Measurements from ENCODE around the gene GTF3C5. TPM values are rescaled to one million over a fixed set of nuclear protein-coding genes. Genes with fewer than 3 reads are reported as not detected.

The GTF3C5 gene
- total RNA-seq, 1 donor from 2014 or later = 46.4 TPM

DNA sequence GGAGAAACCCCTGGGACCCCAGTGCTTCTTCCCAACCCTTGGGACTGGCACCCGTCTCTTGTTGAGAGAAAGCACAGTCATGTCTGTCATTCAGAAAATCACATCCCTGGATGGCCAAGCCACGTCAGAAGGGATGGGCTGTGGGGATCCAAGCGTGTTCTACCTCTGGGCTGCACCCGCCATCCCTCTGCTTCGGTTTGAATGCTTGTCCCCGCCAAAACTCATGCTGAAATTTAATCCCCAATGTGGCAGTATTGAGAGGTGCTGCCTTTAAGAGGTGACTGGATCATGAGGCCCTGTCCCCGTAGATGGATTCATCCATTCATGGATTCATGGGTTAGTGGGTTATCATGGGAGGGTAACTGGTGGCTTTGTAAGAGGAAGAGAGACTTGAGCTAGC, 58.0 kb downstream of the GTF3C5 start:
- no peak overlapping the region for H3K9ac ChIP-seq (ENCODE audit: low read length)
- no peak overlapping the region for H3K27ac ChIP-seq (ENCODE audit: low read depth, low read length)
- H3K4me3 ChIP-seq (ENCODE audit: insufficient read depth, low read depth, low read length) = no peak overlapping the region
- Mint-ChIP-seq H3K4me1 (ENCODE audit: low read depth, unreplicated experiment) (no peaks in the 10 kb centered on the region), H3K4me3 (ENCODE audit: unreplicated experiment) (no peak overlapping the region), H3K9me3 (ENCODE audit: unreplicated experiment) (no peaks in the 10 kb centered on the region), H3K27me3 (ENCODE audit: low read depth, unreplicated experiment) (no peaks in the 10 kb centered on the region), H3K36me3 (ENCODE audit: low read depth, unreplicated experiment) (peaks cover 4% of the 10 kb centered on the region), H3K27ac (ENCODE audit: unreplicated experiment) (no peak overlapping the region)
- DNase-seq (ENCODE audit: low read depth) (no peak), FAIRE-seq (no peak)
- no peak overlapping the region for H3K4me2 ChIP-seq (ENCODE audit: low read length)
- no peaks in the 10 kb centered on the region for H3K9me3 ChIP-seq (ENCODE audit: insufficient read depth, low read depth, low read length)
- H2AFZ ChIP-seq (ENCODE audit: low read depth, low read length) = no peak overlapping the region
- no peaks in the 10 kb centered on the region for H3K4me1 ChIP-seq (ENCODE audit: insufficient read depth, low read length)
- TF ChIP-seq, protein P1, sequence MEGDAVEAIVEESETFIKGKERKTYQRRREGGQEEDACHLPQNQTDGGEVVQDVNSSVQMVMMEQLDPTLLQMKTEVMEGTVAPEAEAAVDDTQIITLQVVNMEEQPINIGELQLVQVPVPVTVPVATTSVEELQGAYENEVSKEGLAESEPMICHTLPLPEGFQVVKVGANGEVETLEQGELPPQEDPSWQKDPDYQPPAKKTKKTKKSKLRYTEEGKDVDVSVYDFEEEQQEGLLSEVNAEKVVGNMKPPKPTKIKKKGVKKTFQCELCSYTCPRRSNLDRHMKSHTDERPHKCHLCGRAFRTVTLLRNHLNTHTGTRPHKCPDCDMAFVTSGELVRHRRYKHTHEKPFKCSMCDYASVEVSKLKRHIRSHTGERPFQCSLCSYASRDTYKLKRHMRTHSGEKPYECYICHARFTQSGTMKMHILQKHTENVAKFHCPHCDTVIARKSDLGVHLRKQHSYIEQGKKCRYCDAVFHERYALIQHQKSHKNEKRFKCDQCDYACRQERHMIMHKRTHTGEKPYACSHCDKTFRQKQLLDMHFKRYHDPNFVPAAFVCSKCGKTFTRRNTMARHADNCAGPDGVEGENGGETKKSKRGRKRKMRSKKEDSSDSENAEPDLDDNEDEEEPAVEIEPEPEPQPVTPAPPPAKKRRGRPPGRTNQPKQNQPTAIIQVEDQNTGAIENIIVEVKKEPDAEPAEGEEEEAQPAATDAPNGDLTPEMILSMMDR (IDR thresholded peaks at IDR 0.05; ENCODE audit: insufficient read depth, low read depth, low read length) = no peak
- TF ChIP-seq EZH2 (IDR thresholded peaks at IDR 0.05; ENCODE audit: insufficient read depth, low read length) = no peak
- no peaks in the 10 kb centered on the region for H3K36me3 ChIP-seq (ENCODE audit: insufficient read depth, low read length)
- no peaks in the 10 kb centered on the region for H4K20me1 ChIP-seq (ENCODE audit: insufficient read depth, low read length)
- H3K79me2 ChIP-seq (ENCODE audit: insufficient read depth, low read length) = no peaks in the 10 kb centered on the region
- no peaks in the 10 kb centered on the region for H3K27me3 ChIP-seq (ENCODE audit: insufficient read depth, low read length)

GRCh38 chr9:133089271-133089671, 58.5 kb downstream of the GTF3C5 start:
- H3K4me1 Mint-ChIP-seq (ENCODE audit: low read depth, unreplicated experiment) = no peaks in the 10 kb centered on the region
- H3K36me3 Mint-ChIP-seq (ENCODE audit: low read depth, unreplicated experiment) = peaks cover 4% of the 10 kb centered on the region
- FAIRE-seq (no peak), DNase-seq (ENCODE audit: low read depth) (no peak)
- no peaks in the 10 kb centered on the region for H3K9me3 Mint-ChIP-seq (ENCODE audit: unreplicated experiment)
- Histone ChIP-seq H3K9me3 (ENCODE audit: insufficient read depth, low read depth, low read length) (no peaks in the 10 kb centered on the region), H3K9ac (ENCODE audit: low read length) (no peak overlapping the region), H3K4me3 (ENCODE audit: insufficient read depth, low read depth, low read length) (no peak overlapping the region), H3K79me2 (ENCODE audit: insufficient read depth, low read length) (no peaks in the 10 kb centered on the region), H4K20me1 (ENCODE audit: insufficient read depth, low read length) (no peaks in the 10 kb centered on the region), H3K36me3 (ENCODE audit: insufficient read depth, low read length) (no peaks in the 10 kb centered on the region), H2AFZ (ENCODE audit: low read depth, low read length) (no peak overlapping the region), H3K27me3 (ENCODE audit: insufficient read depth, low read length) (no peaks in the 10 kb centered on the region), H3K27ac (ENCODE audit: low read depth, low read length) (no peak overlapping the region), H3K4me2 (ENCODE audit: low read length) (no peak overlapping the region), H3K4me1 (ENCODE audit: insufficient read depth, low read length) (no peaks in the 10 kb centered on the region)
- no peak for TF ChIP-seq EZH2 (IDR thresholded peaks at IDR 0.05; ENCODE audit: insufficient read depth, low read length)
- TF ChIP-seq, protein P1 (IDR thresholded peaks at IDR 0.05; ENCODE audit: insufficient read depth, low read depth, low read length) = no peak
- no peak overlapping the region for H3K27ac Mint-ChIP-seq (ENCODE audit: unreplicated experiment)
- no peaks in the 10 kb centered on the region for H3K27me3 Mint-ChIP-seq (ENCODE audit: low read depth, unreplicated experiment)
- no peak overlapping the region for H3K4me3 Mint-ChIP-seq (ENCODE audit: unreplicated experiment)

DNA sequence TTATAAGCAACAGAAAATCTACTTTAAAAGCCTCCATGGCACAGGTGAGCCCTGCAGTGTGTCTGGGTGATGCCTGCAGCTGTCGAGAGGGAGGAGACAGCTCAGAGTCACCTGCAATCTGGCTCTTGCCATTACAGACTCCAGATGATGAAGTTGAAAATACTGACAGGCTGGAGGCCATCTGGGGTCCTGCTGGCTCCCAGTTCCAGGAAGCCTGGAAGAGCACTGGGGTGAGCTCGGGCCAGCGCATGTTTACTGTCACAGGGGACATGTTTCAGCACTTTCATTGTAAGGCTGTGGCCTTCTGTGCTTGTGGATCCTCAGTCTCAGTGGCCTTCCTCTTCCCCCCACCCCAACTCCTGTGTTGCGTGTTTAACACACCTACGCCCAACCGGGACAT, 59.4 kb downstream of the GTF3C5 start:
- FAIRE-seq = no peak

More for the DNA sequence above, 59.4 kb downstream of the GTF3C5 start:
- Mint-ChIP-seq H3K9me3 (ENCODE audit: unreplicated experiment) (no peaks in the 10 kb centered on the region), H3K27ac (ENCODE audit: unreplicated experiment) (peak overlapping the region; percentile 8), H3K27me3 (ENCODE audit: low read depth, unreplicated experiment) (no peaks in the 10 kb centered on the region), H3K4me3 (ENCODE audit: unreplicated experiment) (no peak overlapping the region), H3K4me1 (ENCODE audit: low read depth, unreplicated experiment) (no peaks in the 10 kb centered on the region), H3K36me3 (ENCODE audit: low read depth, unreplicated experiment) (peaks cover 4% of the 10 kb centered on the region)
- Histone ChIP-seq H3K27me3 (ENCODE audit: insufficient read depth, low read length) (no peaks in the 10 kb centered on the region), H3K9ac (ENCODE audit: low read length) (no peak overlapping the region), H3K4me1 (ENCODE audit: insufficient read depth, low read length) (no peaks in the 10 kb centered on the region), H3K79me2 (ENCODE audit: insufficient read depth, low read length) (no peaks in the 10 kb centered on the region), H3K4me3 (ENCODE audit: insufficient read depth, low read depth, low read length) (no peak overlapping the region), H3K9me3 (ENCODE audit: insufficient read depth, low read depth, low read length) (no peaks in the 10 kb centered on the region), H3K4me2 (ENCODE audit: low read length) (no peak overlapping the region), H3K36me3 (ENCODE audit: insufficient read depth, low read length) (no peaks in the 10 kb centered on the region), H2AFZ (ENCODE audit: low read depth, low read length) (no peak overlapping the region), H3K27ac (ENCODE audit: low read depth, low read length) (no peak overlapping the region), H4K20me1 (ENCODE audit: insufficient read depth, low read length) (no peaks in the 10 kb centered on the region)
- TF ChIP-seq, protein P1 (IDR thresholded peaks at IDR 0.05; ENCODE audit: insufficient read depth, low read depth, low read length) = no peak
- no peak for TF ChIP-seq EZH2 (IDR thresholded peaks at IDR 0.05; ENCODE audit: insufficient read depth, low read length)
- no peak for DNase-seq (ENCODE audit: low read depth)
